Neural cell (in vitro differentiated cells): ENCODE results near the gene TCTN3.

ENCODE experiments used
- CTCF ChIP-seq: fragments of 450-650 bp; IDR thresholded peaks from 2 replicates; pipeline ENCODE4 v1.5.1; 2014; ENCODE audit warnings: antibody characterized with exemption, mild to moderate bottlenecking, moderate library complexity; ENCODE audit not compliant: poor library complexity, severe bottlenecking
- EP300 ChIP-seq: fragments of 450-650 bp; conservative IDR thresholded peaks from 2 replicates; pipeline ENCODE4 v1.6.1; 2014; ENCODE audit warnings: antibody characterized with exemption, mild to moderate bottlenecking, moderate library complexity; ENCODE audit not compliant: poor library complexity, severe bottlenecking
- EZH2 ChIP-seq: fragments of 200-600, 300-800 bp; shearing (Covaris generic), sonication (generic); IDR thresholded peaks from 2 replicates; pipeline ENCODE4 v1.6.1; 2014; ENCODE audit warnings: antibody characterized with exemption, low read length, borderline replicate concordance, mild to moderate bottlenecking; ENCODE audit not compliant: insufficient read depth, poor library complexity, severe bottlenecking
- MXI1 ChIP-seq: fragments of 450-650 bp; conservative IDR thresholded peaks from 2 replicates; pipeline ENCODE4 v1.6.1; 2014; ENCODE audit warnings: antibody characterized with exemption, mild to moderate bottlenecking; ENCODE audit not compliant: poor library complexity, severe bottlenecking
- POLR2AphosphoS5 ChIP-seq: IDR thresholded peaks from 2 replicates; pipeline ENCODE4 v1.6.1; 2012
- REST ChIP-seq: IDR thresholded peaks from 2 replicates; pipeline ENCODE4 v1.6.1; 2012; ENCODE audit warnings: borderline replicate concordance

GRCh38 chr10:95628786-95629185 is 64.9 kb downstream of the TCTN3 start:
- TF ChIP-seq CTCF: no peak
- TF ChIP-seq POLR2AphosphoS5: no peak
- no peak for TF ChIP-seq MXI1
- TF ChIP-seq EP300: no peak
- no peak for TF ChIP-seq REST
- no peak for TF ChIP-seq EZH2
